ENCODE measurements around the gene VPS51.

VPS51 gene

DNA sequence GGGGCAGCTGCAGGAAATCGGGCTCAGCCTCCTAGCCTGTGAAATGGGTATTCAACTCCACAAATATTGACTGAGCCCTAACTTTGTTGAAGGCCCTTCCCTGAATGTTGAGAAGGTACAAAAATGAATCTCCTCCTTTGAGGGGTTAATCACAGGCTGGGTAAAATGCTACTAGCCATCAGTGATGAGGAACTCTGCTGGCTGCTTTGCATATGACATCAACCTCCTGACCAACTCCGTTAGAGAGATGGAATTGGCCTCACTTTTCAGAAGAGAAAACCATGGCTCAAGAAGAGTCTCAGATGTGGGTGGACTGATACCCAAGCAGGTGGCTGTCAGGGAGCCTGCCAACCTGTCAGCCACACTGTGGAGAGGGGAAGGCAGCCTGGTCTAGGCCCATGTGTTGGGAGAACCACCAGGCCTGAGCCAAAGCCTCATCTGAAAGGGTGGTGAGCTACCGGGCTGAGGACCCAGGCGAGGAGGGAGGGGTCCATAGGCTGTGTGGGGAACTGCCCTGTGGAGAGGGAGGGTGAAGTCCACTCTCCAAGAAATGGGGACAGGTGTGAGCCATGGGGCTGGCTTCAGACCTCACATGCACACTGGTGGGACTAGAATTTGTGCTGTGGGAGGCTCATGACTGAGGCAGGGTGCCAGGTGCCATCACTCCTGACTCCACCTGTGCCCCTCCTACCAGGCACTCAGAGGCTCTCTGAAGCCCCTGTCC lies 23.9 kb upstream of the VPS51 start:
- H3K4me3 ChIP-seq (ENCODE audit: low read depth, low read length), result no peak overlapping the region
- TF ChIP-seq, protein P1, sequence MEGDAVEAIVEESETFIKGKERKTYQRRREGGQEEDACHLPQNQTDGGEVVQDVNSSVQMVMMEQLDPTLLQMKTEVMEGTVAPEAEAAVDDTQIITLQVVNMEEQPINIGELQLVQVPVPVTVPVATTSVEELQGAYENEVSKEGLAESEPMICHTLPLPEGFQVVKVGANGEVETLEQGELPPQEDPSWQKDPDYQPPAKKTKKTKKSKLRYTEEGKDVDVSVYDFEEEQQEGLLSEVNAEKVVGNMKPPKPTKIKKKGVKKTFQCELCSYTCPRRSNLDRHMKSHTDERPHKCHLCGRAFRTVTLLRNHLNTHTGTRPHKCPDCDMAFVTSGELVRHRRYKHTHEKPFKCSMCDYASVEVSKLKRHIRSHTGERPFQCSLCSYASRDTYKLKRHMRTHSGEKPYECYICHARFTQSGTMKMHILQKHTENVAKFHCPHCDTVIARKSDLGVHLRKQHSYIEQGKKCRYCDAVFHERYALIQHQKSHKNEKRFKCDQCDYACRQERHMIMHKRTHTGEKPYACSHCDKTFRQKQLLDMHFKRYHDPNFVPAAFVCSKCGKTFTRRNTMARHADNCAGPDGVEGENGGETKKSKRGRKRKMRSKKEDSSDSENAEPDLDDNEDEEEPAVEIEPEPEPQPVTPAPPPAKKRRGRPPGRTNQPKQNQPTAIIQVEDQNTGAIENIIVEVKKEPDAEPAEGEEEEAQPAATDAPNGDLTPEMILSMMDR (IDR thresholded peaks at IDR 0.05; ENCODE audit: borderline replicate concordance, insufficient read depth, low read depth, low read length), result no peak

DNA sequence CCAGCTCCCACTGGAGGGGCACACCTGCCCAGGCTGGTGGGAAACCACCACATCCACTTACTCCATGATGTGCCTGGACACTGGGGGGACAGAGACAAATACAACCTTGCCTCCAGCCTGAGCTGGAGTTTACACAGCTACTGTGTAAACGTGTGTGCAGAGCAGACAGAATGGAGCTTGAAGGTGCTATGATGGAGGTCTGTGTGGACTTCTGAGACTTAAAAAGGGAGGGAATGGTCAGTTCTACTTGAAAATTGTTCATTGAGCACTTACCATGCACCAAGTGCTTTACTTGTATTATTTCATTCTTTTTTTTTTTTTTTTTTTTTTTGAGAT lies 23.4 kb upstream of the VPS51 start:
- H3K4me3 ChIP-seq (ENCODE audit: low read depth, low read length), result no peak overlapping the region
- TF ChIP-seq, protein P1 (IDR thresholded peaks at IDR 0.05; ENCODE audit: borderline replicate concordance, insufficient read depth, low read depth, low read length), result no peak

DNA sequence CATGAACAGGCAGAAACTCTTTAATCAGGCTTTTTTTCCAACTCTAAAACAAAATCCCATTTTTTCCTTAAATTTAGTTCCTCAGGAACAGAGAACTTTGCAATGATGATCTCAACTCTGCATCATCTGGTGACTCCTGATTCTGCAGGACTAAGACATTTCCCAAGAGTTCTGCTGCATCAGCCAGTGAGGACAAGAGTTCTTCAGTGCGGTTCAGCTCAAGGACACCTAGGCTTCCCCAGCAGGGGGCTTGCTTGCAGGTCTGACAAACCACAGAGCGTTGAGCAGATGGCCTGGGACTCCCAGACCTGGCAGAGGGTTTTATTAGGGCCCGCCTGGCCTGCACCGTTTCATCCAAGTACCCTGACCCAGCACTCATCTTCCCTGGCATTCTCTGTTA lies 18.6 kb upstream of the VPS51 start:
- TF ChIP-seq, protein P1 (IDR thresholded peaks at IDR 0.05; ENCODE audit: borderline replicate concordance, insufficient read depth, low read depth, low read length), result no peak
- no peak overlapping the region for H3K4me3 ChIP-seq (ENCODE audit: low read depth, low read length)

DNA sequence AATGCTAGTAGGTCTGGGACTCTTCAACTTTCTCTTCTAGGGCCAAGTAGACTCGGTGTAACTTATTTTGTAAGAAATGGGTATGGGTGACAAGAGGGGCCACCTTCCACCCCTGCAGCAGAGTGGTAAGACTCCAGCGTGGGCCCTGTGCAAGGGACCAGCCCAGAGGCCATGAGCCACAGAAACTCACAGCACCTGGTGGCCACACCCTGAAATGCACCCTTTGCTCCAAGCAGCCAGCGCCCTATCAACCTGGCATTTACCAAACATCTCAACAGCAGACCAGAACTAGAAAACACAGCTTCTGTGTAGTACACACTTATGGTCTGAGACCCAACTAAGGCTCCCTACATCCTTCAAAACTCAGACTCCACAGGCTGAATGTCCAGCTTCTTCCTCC lies 17.9 kb upstream of the VPS51 start:
- TF ChIP-seq, protein P1 (IDR thresholded peaks at IDR 0.05; ENCODE audit: borderline replicate concordance, insufficient read depth, low read depth, low read length), result peak; percentile 88
- no peak overlapping the region for H3K4me3 ChIP-seq (ENCODE audit: low read depth, low read length)

DNA sequence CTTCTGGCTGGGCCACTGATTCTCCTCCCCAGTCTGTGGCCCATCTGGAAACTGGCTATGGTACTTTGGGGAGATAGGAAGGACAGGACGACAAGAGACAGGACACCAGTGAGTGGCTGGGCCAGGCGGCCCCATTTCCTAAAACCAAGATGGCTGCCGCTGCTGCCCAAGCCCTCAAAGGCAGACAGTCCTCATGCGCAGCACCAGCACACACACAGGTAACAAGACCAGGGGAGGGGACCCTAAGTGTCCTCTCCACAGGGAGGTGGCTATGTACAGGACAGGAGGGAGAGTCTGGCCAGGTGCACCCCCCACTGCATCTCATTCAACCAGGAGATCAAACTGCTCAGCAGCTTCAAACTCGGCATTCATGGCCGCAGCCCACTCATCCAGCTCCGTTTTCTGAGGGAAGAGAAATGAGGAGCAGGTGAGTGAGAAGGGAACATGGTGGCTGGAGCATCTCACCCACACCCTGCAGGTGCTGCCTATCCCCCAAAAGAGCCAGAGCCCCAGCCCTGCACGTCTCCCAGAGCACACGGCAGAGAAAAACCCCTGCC lies 17.1 kb upstream of the VPS51 start:
- peak overlapping the region; percentile 12 for H3K4me3 ChIP-seq (ENCODE audit: low read depth, low read length)
- TF ChIP-seq, protein P1 (IDR thresholded peaks at IDR 0.05; ENCODE audit: borderline replicate concordance, insufficient read depth, low read depth, low read length), result no peak

DNA sequence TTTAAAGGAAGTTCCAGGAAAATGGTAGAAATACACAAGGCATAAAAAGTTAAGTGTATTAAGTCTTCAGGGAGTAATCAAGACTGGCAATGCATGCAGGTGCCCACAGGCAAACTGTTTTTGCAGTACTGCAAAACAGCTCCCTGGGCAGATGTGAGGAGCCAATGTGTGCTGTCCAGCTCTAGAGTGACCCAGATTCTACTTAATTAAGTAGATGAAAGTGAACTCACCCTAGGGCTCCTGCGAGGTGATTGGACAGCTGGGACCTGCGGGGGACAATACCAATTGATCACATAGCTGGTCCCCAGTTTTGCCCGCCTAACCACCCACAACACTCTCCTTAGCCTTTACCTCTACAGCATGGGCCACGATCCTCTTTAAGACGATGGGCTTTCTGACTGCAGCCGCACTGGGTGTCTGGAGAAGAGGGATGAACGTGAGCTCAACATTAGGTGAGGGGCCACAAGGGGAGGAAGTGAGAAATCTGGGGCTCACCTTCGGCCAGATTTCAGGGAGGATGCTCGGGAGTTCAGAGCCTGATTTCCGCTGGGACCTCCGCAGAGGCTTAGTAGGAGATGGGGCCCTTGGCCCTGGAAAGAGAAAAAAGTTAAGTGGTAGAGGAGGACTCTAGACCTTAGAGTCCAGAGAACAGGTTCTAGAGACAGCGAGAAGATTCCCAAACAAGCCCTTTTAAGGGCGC lies 12.7 kb upstream of the VPS51 start:
- TF ChIP-seq, protein P1 (IDR thresholded peaks at IDR 0.05; ENCODE audit: borderline replicate concordance, insufficient read depth, low read depth, low read length), result no peak
- peak overlapping the region; percentile 84 for H3K4me3 ChIP-seq (ENCODE audit: low read depth, low read length)

Measured in GM12875 (cell line).